H9 (cell line): ENCODE measurements around the gene FBXO10. TPM values are rescaled to one million over a fixed set of nuclear protein-coding genes. Genes with fewer than 3 reads are reported as not detected.
A peak's percentile ranks its signal among the peaks of the same experiment; 100 is the strongest.

Experiments used
- DNase-seq: peaks from one replicate; pipeline ENCODE4 v3.0.0-alpha.2; 2017
- H2AFZ ChIP-seq: one replicate; pipeline ENCODE4 v1.6.1; 2013; ENCODE audit warnings: mild to moderate bottlenecking, low read length, control low read depth, moderate library complexity
- H2AK5ac ChIP-seq: 2 replicates; pipeline ENCODE4 v1.6.1; 2013; ENCODE audit warnings: low read length, control low read depth, mixed read lengths; ENCODE audit not compliant: insufficient read length
- H2BK120ac ChIP-seq: one replicate; pipeline ENCODE4 v1.6.1; 2013; ENCODE audit warnings: low read depth, mild to moderate bottlenecking, low read length, control low read depth, inconsistent platforms; ENCODE audit not compliant: poor library complexity, severe bottlenecking
- H2BK12ac ChIP-seq: 2 replicates; pipeline ENCODE4 v1.6.1; 2013; ENCODE audit warnings: low read length, control low read depth, mixed read lengths, low read depth; ENCODE audit not compliant: insufficient read length
- H2BK15ac ChIP-seq: 2 replicates; pipeline ENCODE4 v1.6.1; 2013; ENCODE audit warnings: low read depth, low read length, control low read depth
- H2BK20ac ChIP-seq: one replicate; pipeline ENCODE4 v1.6.1; 2013; ENCODE audit warnings: low read depth, mild to moderate bottlenecking, low read length, control low read depth, inconsistent platforms; ENCODE audit not compliant: poor library complexity, severe bottlenecking
- H2BK5ac ChIP-seq: 2 replicates; pipeline ENCODE4 v1.6.1; 2013; ENCODE audit warnings: low read length, control low read depth, mixed read lengths; ENCODE audit not compliant: insufficient read length
- H3K14ac ChIP-seq: 2 replicates; pipeline ENCODE4 v1.6.1; 2013; ENCODE audit warnings: low read length, control low read depth; ENCODE audit not compliant: insufficient read depth
- H3K18ac ChIP-seq: 2 replicates; pipeline ENCODE4 v1.6.1; 2013; ENCODE audit warnings: low read depth, mild to moderate bottlenecking, mixed read lengths, low read length, control low read depth; ENCODE audit not compliant: insufficient read length
- H3K23ac ChIP-seq: 2 replicates; pipeline ENCODE4 v1.6.1; 2013; ENCODE audit warnings: low read length, control low read depth, mixed read lengths, low read depth; ENCODE audit not compliant: insufficient read length
- H3K23me2 ChIP-seq: 2 replicates; pipeline ENCODE4 v1.6.1; 2013; ENCODE audit warnings: low read depth, mild to moderate bottlenecking, mixed read lengths, low read length, control low read depth; ENCODE audit not compliant: insufficient read length, poor library complexity, severe bottlenecking
- H3K27ac ChIP-seq: 2 replicates; pipeline ENCODE4 v1.5.1; 2013; ENCODE audit warnings: low read length, control low read depth, mixed read lengths, low read depth; ENCODE audit not compliant: insufficient read length
- H3K27me3 ChIP-seq: 2 replicates; pipeline ENCODE4 v1.6.1; 2013; ENCODE audit warnings: low read length, control low read depth, inconsistent platforms; ENCODE audit not compliant: insufficient read depth
- H3K4ac ChIP-seq: 2 replicates; pipeline ENCODE4 v1.6.1; 2013; ENCODE audit warnings: low read depth, mild to moderate bottlenecking, control low read depth, inconsistent platforms, low read length, moderate library complexity
- H3K4me1 ChIP-seq: 2 replicates; pipeline ENCODE4 v1.6.1; 2013; ENCODE audit warnings: low read length, control low read depth, inconsistent platforms; ENCODE audit not compliant: insufficient read depth
- H3K4me2 ChIP-seq: 2 replicates; pipeline ENCODE4 v1.6.1; 2013; ENCODE audit warnings: low read length, control low read depth, mixed read lengths; ENCODE audit not compliant: insufficient read length, insufficient read depth
- H3K56ac ChIP-seq: 2 replicates; pipeline ENCODE4 v1.6.1; 2013; ENCODE audit warnings: low read depth, mild to moderate bottlenecking, mixed read lengths, low read length, control low read depth; ENCODE audit not compliant: insufficient read length
- H3K79me1 ChIP-seq: 2 replicates; pipeline ENCODE4 v1.6.1; 2013; ENCODE audit warnings: low read depth, mild to moderate bottlenecking, moderate library complexity, low read length, control low read depth, inconsistent platforms; ENCODE audit not compliant: insufficient read depth, poor library complexity, severe bottlenecking
- H3K79me2 ChIP-seq: 2 replicates; pipeline ENCODE4 v1.6.1; 2013; ENCODE audit warnings: low read length, control low read depth, inconsistent platforms; ENCODE audit not compliant: insufficient read depth
- H3K9ac ChIP-seq: 2 replicates; pipeline ENCODE4 v1.6.1; 2013; ENCODE audit warnings: low read length, control low read depth, mixed read lengths; ENCODE audit not compliant: insufficient read length; ENCODE audit errors: extremely low read depth
- H3K9me3 ChIP-seq: one replicate; pipeline ENCODE4 v1.6.1; 2013; ENCODE audit warnings: low read depth, low read length, inconsistent platforms; ENCODE audit not compliant: control insufficient read depth
- H3T11ph ChIP-seq: one replicate; pipeline ENCODE4 v1.6.1; 2013; ENCODE audit warnings: mild to moderate bottlenecking, low read length, control low read depth, inconsistent platforms
- H4K20me1 ChIP-seq: one replicate; pipeline ENCODE4 v1.6.1; 2013; ENCODE audit not compliant: control insufficient read depth, insufficient read length, insufficient read depth
- H4K5ac ChIP-seq: 2 replicates; pipeline ENCODE4 v1.6.1; 2013; ENCODE audit warnings: low read depth, mild to moderate bottlenecking, mixed read lengths, low read length, control low read depth; ENCODE audit not compliant: insufficient read length
- H4K8ac ChIP-seq: replicated peaks from 2 replicates; pipeline ENCODE4 v1.6.1; 2013; ENCODE audit warnings: low read length, control low read depth, mixed read lengths, low read depth; ENCODE audit not compliant: insufficient read length
- H4K91ac ChIP-seq: 2 replicates; pipeline ENCODE4 v1.6.1; 2013; ENCODE audit warnings: low read depth, mild to moderate bottlenecking, moderate library complexity, mixed read lengths, low read length, control low read depth; ENCODE audit not compliant: insufficient read length
- H3K27ac Mint-ChIP-seq, 3 experiments: 2 replicates in 2 of 3; 3 replicates in 1 of 3; pipeline ENCODE4 v1.8.0; 2020 to 2021; ENCODE audit warnings: mixed read lengths in 3 of 3, mild to moderate bottlenecking in 1 of 3, moderate library complexity in 1 of 3
- H3K27me3 Mint-ChIP-seq: 2 replicates; pipeline ENCODE4 v1.8.0; 2021; ENCODE audit warnings: low read depth, mild to moderate bottlenecking, moderate library complexity, mixed read lengths
- H3K36me3 Mint-ChIP-seq, 3 experiments: 2 replicates in 2 of 3; 3 replicates in 1 of 3; pipeline ENCODE4 v1.8.0; 2020 to 2021; ENCODE audit warnings: low read depth in 3 of 3, mixed read lengths in 3 of 3; ENCODE audit not compliant: insufficient read depth in 1 of 3
- H3K4me1 Mint-ChIP-seq, 2 experiments: 2 replicates each; pipeline ENCODE4 v1.8.0; 2020; ENCODE audit warnings: mixed read lengths in 2 of 2
- H3K4me3 Mint-ChIP-seq, 2 experiments: 2 replicates in 1 of 2; 3 replicates in 1 of 2; pipeline ENCODE4 v1.8.0; 2020 to 2021; ENCODE audit warnings: mild to moderate bottlenecking in 2 of 2, mixed read lengths in 2 of 2, moderate library complexity in 1 of 2
- H3K9me3 Mint-ChIP-seq, 2 experiments: 2 replicates in 1 of 2; 3 replicates in 1 of 2; pipeline ENCODE4 v1.8.0; 2020; ENCODE audit warnings: mild to moderate bottlenecking in 2 of 2, mixed read lengths in 2 of 2, moderate library complexity in 1 of 2
- WGBS: extraction: QIAGEN DNeasy Blood & Tissue Kit; methylation state at CpG from one replicate; pipeline ENCODE4 v1.1.7; 2013; ENCODE audit warnings: missing lambda C conversion rate, low lambda C conversion rate, mixed read lengths; ENCODE audit not compliant: insufficient read length; ENCODE audit errors: extremely low coverage; 5-methylcytosine and 5-hydroxymethylcytosine counted together
- total RNA-seq: library from RNA; stranded (reverse); gene quantifications from 2 replicates; pipeline ENCODE4 v1.2.1, GENCODE V29; 2021
- TF ChIP-seq, protein P1 (sequence below): fragments of 200-600 bp; sonication (generic); conservative IDR thresholded peaks from 3 replicates; pipeline ENCODE4 v1.8.0; 2021; ENCODE audit warnings: antibody characterized with exemption, mild to moderate bottlenecking

The FBXO10 gene
- total RNA-seq, 1 experiment from 2014 or later = 16.8 TPM

DNA sequence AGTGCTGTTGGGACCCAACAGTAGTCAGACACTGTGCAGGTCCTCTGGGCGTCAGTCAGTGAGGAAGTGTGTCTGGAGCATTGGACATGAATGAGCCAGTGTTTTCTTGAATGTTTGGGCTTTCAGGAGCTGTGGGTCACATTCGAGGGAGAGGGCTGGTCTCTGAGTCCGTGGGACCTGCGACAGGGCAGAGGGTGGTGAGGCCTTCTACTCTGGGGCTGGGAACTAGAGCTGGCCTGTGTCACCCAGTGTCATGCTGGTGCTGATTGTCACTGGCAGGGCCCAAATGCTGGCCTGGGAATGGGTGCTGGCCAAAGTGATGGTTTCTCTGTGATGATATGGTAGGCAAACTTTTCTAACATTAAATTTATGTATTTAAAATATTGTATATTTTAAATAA lies 80.2 kb downstream of the FBXO10 start:
- H3K36me3 Mint-ChIP-seq = peaks cover 49 to 78% (median 68%) of the 10 kb centered on the region in 3 experiments
- no peak overlapping the region for H3K9ac ChIP-seq
- H4K20me1 ChIP-seq = no peaks in the 10 kb centered on the region

More for the DNA sequence above, 80.2 kb downstream of the FBXO10 start:
- no peaks in the 10 kb centered on the region for H3K9me3 Mint-ChIP-seq
- Histone ChIP-seq H2BK120ac (no peak overlapping the region), H3K4me1 (no peaks in the 10 kb centered on the region), H3K23ac (no peak overlapping the region), H3K56ac (no peak overlapping the region), H3K79me1 (no peaks in the 10 kb centered on the region), H2AFZ (no peak overlapping the region), H3K27me3 (no peaks in the 10 kb centered on the region), H3K14ac (no peak overlapping the region), H2BK15ac (no peak overlapping the region), H3K4me2 (no peak overlapping the region), H3T11ph (no peak overlapping the region), H3K27ac (no peak overlapping the region), H2BK5ac (no peak overlapping the region), H2BK12ac (no peak overlapping the region), H2AK5ac (no peak overlapping the region), H3K18ac (no peak overlapping the region), H3K23me2 (no peaks in the 10 kb centered on the region), H4K8ac (no peak overlapping the region), H3K4ac (no peak overlapping the region), H4K91ac (no peak overlapping the region), H2BK20ac (no peak overlapping the region), H4K5ac (no peak overlapping the region), H3K9me3 (no peaks in the 10 kb centered on the region), H3K79me2 (no peaks in the 10 kb centered on the region)
- TF ChIP-seq, protein P1, sequence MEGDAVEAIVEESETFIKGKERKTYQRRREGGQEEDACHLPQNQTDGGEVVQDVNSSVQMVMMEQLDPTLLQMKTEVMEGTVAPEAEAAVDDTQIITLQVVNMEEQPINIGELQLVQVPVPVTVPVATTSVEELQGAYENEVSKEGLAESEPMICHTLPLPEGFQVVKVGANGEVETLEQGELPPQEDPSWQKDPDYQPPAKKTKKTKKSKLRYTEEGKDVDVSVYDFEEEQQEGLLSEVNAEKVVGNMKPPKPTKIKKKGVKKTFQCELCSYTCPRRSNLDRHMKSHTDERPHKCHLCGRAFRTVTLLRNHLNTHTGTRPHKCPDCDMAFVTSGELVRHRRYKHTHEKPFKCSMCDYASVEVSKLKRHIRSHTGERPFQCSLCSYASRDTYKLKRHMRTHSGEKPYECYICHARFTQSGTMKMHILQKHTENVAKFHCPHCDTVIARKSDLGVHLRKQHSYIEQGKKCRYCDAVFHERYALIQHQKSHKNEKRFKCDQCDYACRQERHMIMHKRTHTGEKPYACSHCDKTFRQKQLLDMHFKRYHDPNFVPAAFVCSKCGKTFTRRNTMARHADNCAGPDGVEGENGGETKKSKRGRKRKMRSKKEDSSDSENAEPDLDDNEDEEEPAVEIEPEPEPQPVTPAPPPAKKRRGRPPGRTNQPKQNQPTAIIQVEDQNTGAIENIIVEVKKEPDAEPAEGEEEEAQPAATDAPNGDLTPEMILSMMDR = no peak
- no peak overlapping the region for H3K4me3 Mint-ChIP-seq
- peak overlapping the region in 1 of 3 experiments; percentile 34; a peak in 1 of 7 replicates for H3K27ac Mint-ChIP-seq
- no peaks in the 10 kb centered on the region for H3K4me1 Mint-ChIP-seq
- no peaks in the 10 kb centered on the region for H3K27me3 Mint-ChIP-seq
- no CpG with 5 or more reads among the region's 4 CpGs for WGBS
- no peak for DNase-seq
